Choroid plexus epithelial cell (primary cell): Measurements from ENCODE around the gene OR7A10.

Experiments used
- DNase-seq: peaks from one replicate; pipeline ENCODE4 v3.0.0-alpha.2; 2010; ENCODE audit warnings: low read depth
- H3K4me3 ChIP-seq: 2 replicates; pipeline ENCODE4 v1.5.1; 2011; ENCODE audit warnings: low read depth, mild to moderate bottlenecking, control low read depth, low read length, moderate library complexity
- CTCF ChIP-seq: conservative IDR thresholded peaks from 2 replicates; pipeline ENCODE4 v1.5.1; 2011; ENCODE audit warnings: low read depth, mild to moderate bottlenecking, control low read depth, inconsistent platforms, low read length, moderate library complexity

OR7A10 gene

GRCh38 chr19:14843578-14843977, 5.1 kb downstream of the OR7A10 start:
- no peak overlapping the region for H3K4me3 ChIP-seq
- TF ChIP-seq CTCF, result no peak
- DNase-seq, result peak; percentile 9

GRCh38 chr19:14843169-14843568, 5.6 kb downstream of the OR7A10 start:
- no peak overlapping the region for H3K4me3 ChIP-seq
- no peak for DNase-seq
- TF ChIP-seq CTCF, result no peak

GRCh38 chr19:14840206-14840605, 8.5 kb downstream of the OR7A10 start:
- TF ChIP-seq CTCF, result no peak
- no peak overlapping the region for H3K4me3 ChIP-seq
- peak; percentile 27 for DNase-seq

GRCh38 chr19:14837391-14837790, 11.3 kb downstream of the OR7A10 start:
- no peak for DNase-seq
- H3K4me3 ChIP-seq, result no peak overlapping the region
- TF ChIP-seq CTCF, result no peak

- H3K4me3 ChIP-seq, result no peak within 1 kb of the TSS
- TF ChIP-seq CTCF, result no peak
- DNase-seq, result peak; percentile 71
Observed at GRCh38 chr19:14835011-14835410, 13.7 kb downstream of the OR7A10 start, which contains the start of the genes OR7A5 and OR7C1. OR7A5 (minus strand) TSS chr19:14835185; CDS start chr19:14828241, 6,944 bp downstream. OR7C1 (minus strand) TSS chr19:14835185; CDS start chr19:14800136, 35,049 bp downstream.

GRCh38 chr19:14830702-14831101, 18.0 kb downstream of the OR7A10 start:
- TF ChIP-seq CTCF, result no peak
- no peak for DNase-seq
- H3K4me3 ChIP-seq, result no peak overlapping the region

GRCh38 chr19:14826006-14826405, 22.7 kb downstream of the OR7A10 start:
- no peak for DNase-seq
- no peak overlapping the region for H3K4me3 ChIP-seq
- TF ChIP-seq CTCF, result no peak
